ACC112 (cell line): ENCODE data around the gene PQBP1.

Source experiments
- H2AFZ ChIP-seq: fragments of 200-600 bp; sonication (generic); one replicate; pipeline ENCODE4 v1.6.0; 2017; ENCODE audit warnings: antibody characterized with exemption, low read length; ENCODE audit not compliant: unreplicated experiment
- H3K27ac ChIP-seq: fragments of 200-600 bp; sonication (generic); 2 replicates; pipeline ENCODE4 v1.5.1; 2014; ENCODE audit warnings: low read depth, mild to moderate bottlenecking, antibody characterized with exemption, low read length, moderate library complexity
- H3K27me3 ChIP-seq: fragments of 200-600 bp; sonication (generic); 2 replicates; pipeline ENCODE4 v1.6.1; 2014; ENCODE audit warnings: mild to moderate bottlenecking, antibody characterized with exemption, low read length, moderate library complexity, mixed read lengths; ENCODE audit not compliant: insufficient read depth
- H3K36me3 ChIP-seq: fragments of 200-600 bp; sonication (generic); 2 replicates; pipeline ENCODE4 v1.6.1; 2016; ENCODE audit warnings: mild to moderate bottlenecking, antibody characterized with exemption, low read length, moderate library complexity, mixed read lengths; ENCODE audit not compliant: insufficient read depth
- H3K4me1 ChIP-seq: fragments of 200-600 bp; sonication (generic); one replicate; pipeline ENCODE4 v1.6.1; 2016; ENCODE audit warnings: low read length, mixed read lengths; ENCODE audit not compliant: insufficient read depth, unreplicated experiment, control insufficient read depth
- H3K4me3 ChIP-seq: fragments of 200-600 bp; sonication (generic); 2 replicates; pipeline ENCODE4 v1.5.1; 2014; ENCODE audit warnings: mild to moderate bottlenecking, low read depth, low read length
- H3K79me2 ChIP-seq: fragments of 200-600 bp; sonication (generic); one replicate; pipeline ENCODE4 v1.6.0; 2016; ENCODE audit warnings: low read length; ENCODE audit not compliant: control insufficient read depth, unreplicated experiment, insufficient read depth

Gene PQBP1

GRCh38 chrX:48939524-48940228 lies 41.9 kb downstream of the PQBP1 start:
- no peak overlapping the region for H3K27ac ChIP-seq
- no peaks in the 10 kb centered on the region for H3K27me3 ChIP-seq
- H3K4me3 ChIP-seq, result no peak overlapping the region
- no peaks in the 10 kb centered on the region for H3K4me1 ChIP-seq
- peaks cover 24% of the 10 kb centered on the region for H3K79me2 ChIP-seq
- no peak overlapping the region for H2AFZ ChIP-seq
- H3K36me3 ChIP-seq, result 0 out of 2 replicates have a peak, but pooled peaks cover under 1% of the 10 kb centered on the region

DNA sequence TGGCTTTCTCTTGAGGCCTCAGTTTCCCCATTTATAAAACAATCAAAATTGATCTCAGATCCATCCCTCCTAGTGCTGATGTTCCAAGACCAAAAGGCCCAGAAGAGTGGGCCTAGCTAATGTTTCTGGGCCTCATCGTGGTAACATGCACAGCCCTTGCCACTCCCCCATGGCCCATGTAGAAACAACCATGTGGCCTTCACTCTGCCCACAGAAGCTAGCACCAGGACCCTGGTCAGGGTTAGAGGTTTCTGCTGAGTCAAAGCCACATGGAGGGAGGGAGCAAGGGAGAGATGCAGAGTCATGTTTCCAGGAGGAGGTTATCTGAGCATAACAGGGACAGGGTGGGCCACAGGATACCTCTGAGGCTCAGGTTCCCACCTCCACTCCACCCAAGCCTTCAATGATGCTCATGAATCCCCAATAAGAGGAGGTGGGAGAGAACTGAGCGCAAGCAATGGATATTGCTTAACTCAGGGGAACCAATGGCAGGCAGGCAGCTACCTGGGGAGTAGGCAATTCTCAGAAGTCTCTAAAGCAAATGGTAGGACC lies 42.8 kb downstream of the PQBP1 start:
- Histone ChIP-seq H2AFZ (no peak overlapping the region), H3K79me2 (peaks cover 26% of the 10 kb centered on the region), H3K27ac (no peak overlapping the region), H3K36me3 (no peaks in the 10 kb centered on the region), H3K27me3 (no peaks in the 10 kb centered on the region), H3K4me3 (no peak overlapping the region), H3K4me1 (no peaks in the 10 kb centered on the region)

- no peaks in the 10 kb centered on the region for H3K36me3 ChIP-seq
- H3K4me3 ChIP-seq, result no peak overlapping the region
- no peak overlapping the region for H2AFZ ChIP-seq
- no peak overlapping the region for H3K27ac ChIP-seq
- H3K79me2 ChIP-seq, result peaks cover 21% of the 10 kb centered on the region
- no peaks in the 10 kb centered on the region for H3K27me3 ChIP-seq
- no peaks in the 10 kb centered on the region for H3K4me1 ChIP-seq
These were observed 45.2 kb downstream of the PQBP1 start for GRCh38 chrX:48942895-48943294.

DNA sequence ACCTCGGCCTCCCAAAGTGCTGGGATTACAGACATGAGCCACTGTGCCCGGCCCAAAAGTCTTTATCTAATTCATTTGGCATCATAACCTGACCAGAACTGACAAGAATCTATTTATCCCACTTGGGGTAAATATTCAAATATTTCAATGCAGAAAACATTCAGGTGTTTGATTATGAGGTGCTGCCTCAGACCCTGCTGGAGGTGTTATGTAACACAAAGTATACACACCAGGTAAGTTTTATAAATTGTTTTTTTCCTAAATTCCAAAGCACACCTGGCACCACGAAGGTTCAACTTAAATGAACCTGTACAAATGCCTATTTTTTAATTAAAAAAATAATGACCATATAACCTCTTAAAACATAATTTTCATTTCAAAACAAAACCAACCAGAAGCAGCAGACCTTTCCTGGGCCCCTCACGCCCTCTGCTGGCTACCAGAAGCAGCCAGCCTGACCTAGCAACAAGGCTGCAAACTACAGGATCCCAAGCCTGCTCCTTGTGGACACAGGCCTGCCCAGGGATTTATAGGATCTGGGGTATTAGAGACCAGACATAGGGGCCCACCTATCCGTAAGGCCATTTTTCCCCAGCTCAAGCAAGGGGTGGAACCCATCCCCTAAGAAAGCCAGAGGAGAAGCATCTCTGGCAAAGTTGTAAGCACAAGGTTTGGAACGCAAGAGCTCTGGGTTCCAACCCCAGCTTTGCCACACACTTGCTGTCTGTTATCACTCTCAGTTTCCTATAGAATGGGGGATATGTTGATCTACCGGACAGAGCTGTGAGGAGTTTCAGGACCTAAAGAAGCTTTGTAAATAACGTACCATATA lies 48.0 kb downstream of the PQBP1 start:
- H3K79me2 ChIP-seq, result peaks cover 19% of the 10 kb centered on the region
- H3K27me3 ChIP-seq, result no peaks in the 10 kb centered on the region
- H3K4me1 ChIP-seq, result no peaks in the 10 kb centered on the region
- no peak overlapping the region for H3K27ac ChIP-seq
- no peak overlapping the region for H2AFZ ChIP-seq
- no peak overlapping the region for H3K4me3 ChIP-seq
- H3K36me3 ChIP-seq, result no peaks in the 10 kb centered on the region

DNA sequence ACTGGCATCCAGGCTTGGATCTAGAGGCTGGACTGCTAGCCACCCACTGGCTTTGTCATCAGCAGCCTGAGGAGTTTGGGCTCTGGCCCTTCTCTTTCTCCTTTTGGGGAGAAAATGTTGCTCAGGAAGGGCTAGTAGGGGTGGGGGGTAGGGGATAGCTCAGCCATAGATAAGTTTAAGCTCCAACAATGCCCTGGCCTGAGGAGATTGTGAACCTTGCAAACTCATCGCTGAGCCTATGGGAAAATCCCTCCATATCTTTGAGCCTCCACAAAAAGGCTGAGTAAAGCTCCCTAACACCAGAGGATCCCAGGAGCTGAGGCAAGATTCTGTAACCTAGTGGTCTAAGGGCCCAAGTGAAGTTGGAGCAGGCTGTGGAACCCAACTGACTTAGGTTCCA lies 50.9 kb downstream of the PQBP1 start:
- Histone ChIP-seq H2AFZ (no peak overlapping the region), H3K4me1 (no peaks in the 10 kb centered on the region), H3K36me3 (no peaks in the 10 kb centered on the region), H3K27ac (no peak overlapping the region), H3K4me3 (no peak overlapping the region), H3K79me2 (peaks cover 25% of the 10 kb centered on the region), H3K27me3 (no peaks in the 10 kb centered on the region)
